ENCODE results near the gene NCKAP1.
"Not testable (repeated sequence)": the region's sequence is repeated elsewhere in the genome, so short reads cannot be mapped to it uniquely, and the experiment has no call there.

The NCKAP1 gene

DNA sequence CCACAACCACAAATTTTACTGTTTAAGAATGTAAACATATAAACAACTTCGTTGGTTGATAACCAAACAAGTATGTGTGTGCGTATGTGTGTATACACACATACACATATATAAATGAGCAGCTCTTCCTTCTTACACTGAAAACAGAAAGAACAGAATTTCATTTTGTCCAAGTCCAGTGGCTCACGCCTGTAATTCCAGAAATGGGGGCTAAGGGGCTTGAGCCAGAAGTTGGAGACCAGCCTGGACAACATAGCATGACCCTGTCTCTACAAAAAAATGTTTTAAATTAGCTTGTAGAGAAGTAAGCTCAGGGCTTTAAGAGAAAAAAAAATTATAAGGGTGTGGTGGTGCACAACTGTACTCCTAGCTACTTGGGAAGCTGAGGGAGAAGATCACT lies 12.3 kb downstream of the NCKAP1 start:
- Mint-ChIP-seq H3K4me3 (no peak overlapping the region), H3K27ac (no peak overlapping the region), H3K36me3 (no peaks in the 10 kb centered on the region), H3K27me3 (peaks cover 55% of the 10 kb centered on the region), H3K9me3 (no peaks in the 10 kb centered on the region), H3K4me1 (no peaks in the 10 kb centered on the region)
- ATAC-seq = no peak

DNA sequence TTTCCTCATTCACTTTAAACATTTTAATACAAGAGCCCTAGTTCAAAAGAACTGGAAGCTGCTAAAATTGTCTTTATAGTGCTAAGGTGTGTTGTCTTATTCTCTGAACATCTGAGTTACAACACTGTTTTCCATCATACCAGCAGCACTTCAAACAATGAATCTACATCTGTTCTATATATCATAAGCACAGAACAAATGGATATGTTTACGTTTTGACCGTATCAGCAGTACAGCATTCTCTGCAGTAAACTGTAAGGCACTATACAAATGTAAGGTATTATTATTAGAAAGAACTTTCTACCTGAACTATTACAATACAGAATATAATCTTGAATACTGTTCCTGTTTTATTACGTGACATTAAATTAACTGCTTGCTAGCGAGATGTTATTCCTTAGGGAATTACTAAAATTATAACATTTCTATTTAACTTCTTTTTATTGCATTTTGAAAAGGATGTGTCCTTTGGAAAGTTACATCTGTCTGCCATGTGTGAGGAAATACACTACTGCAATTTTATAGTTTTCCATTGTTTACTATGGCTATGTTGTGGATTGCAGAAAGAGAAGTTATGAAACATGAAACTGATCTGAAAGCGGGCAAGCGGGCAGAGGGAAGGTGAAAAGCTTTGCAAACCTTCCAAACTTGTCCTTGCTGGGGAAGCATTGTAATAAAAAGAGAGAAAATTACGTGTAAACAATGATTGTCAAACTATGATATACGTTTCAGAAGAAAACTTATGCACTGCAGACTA lies 13.7 kb downstream of the NCKAP1 start:
- Mint-ChIP-seq H3K27me3 (peaks cover 46% of the 10 kb centered on the region), H3K9me3 (no peaks in the 10 kb centered on the region), H3K36me3 (no peaks in the 10 kb centered on the region), H3K4me1 (no peaks in the 10 kb centered on the region), H3K4me3 (no peak overlapping the region), H3K27ac (no peak overlapping the region)
- ATAC-seq = no peak

DNA sequence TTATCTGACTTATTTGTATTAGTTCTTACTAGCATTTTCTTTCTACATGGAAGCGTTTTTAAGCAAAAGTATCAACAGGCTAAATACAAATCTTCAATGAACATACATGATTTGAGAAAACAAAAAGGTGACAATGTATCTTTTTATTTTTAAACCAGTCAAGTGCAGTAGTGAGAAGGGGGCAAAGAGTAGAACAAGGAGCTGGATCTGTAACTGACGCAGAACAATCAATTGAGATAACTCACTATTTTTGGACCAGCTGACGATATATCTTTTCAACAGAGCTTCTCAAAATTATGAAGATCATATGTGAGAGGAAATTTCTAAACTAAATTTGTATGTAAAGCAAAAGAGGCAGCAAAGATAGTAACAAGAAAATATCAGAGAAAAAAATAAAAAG lies 15.5 kb downstream of the NCKAP1 start:
- H3K4me3 Mint-ChIP-seq = no peak overlapping the region
- H3K9me3 Mint-ChIP-seq = no peaks in the 10 kb centered on the region
- H3K4me1 Mint-ChIP-seq = no peaks in the 10 kb centered on the region
- ATAC-seq = no peak
- H3K36me3 Mint-ChIP-seq = no peaks in the 10 kb centered on the region
- no peak overlapping the region for H3K27ac Mint-ChIP-seq
- H3K27me3 Mint-ChIP-seq = peaks cover 46% of the 10 kb centered on the region

DNA sequence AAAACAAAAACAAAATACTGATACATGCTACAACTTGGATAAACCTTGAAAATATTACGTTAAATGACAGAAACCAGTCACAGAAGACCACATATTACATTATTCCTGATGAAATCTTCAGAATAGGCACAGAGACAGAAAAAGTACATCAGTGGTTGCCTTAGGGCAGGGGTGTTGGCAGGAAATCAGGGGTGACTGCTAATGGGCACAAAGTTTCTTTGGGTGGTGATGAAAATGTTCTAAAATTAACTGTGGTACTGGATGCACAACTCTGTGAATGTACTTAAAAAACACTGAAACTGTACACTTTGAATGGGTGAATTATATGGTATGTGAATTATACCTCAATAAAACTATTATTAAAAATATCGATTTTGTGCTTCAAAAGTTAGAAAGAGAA lies 16.6 kb downstream of the NCKAP1 start:
- Mint-ChIP-seq H3K4me1 (no peaks in the 10 kb centered on the region), H3K27me3 (peaks cover 57% of the 10 kb centered on the region), H3K9me3 (no peaks in the 10 kb centered on the region), H3K4me3 (no peak overlapping the region), H3K27ac (no peak overlapping the region), H3K36me3 (no peaks in the 10 kb centered on the region)
- no peak for ATAC-seq

DNA sequence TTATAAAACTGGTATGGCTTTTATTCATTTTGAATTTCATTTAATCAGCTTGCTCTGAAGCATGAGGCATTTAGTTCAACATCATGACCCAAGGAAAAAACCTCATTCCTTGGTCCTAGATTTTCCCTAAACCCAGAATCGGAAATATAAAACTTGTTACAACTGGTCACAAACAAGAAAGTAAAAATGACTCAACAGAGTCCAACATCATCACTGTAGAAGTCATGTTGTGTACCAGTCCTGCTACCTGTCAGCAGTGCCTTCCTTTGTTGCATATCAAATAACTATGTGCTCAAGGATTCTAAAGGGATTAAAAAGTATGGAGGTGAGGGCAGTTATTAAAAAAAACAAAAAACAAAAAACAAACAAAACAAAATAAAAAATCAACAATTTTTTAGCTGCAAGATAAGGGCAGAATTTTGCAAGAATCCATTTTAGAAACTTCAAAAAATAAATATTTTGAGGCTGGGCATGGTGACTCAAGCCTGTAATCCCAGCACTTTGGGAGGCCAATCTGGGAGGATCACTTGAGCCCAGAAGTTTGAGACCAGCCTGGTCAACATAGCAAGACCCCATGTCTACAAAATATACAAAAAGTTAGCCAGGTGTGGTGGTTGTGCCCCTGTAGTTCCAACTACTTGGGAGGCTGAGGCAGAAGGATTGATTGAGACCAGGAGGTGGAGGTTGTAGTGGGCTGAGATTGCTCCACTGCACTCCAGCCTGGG lies 18.4 kb downstream of the NCKAP1 start:
- H3K4me3 Mint-ChIP-seq = no peak overlapping the region
- H3K9me3 Mint-ChIP-seq = no peaks in the 10 kb centered on the region
- H3K27me3 Mint-ChIP-seq = peaks cover 58% of the 10 kb centered on the region
- H3K36me3 Mint-ChIP-seq = no peaks in the 10 kb centered on the region
- no peaks in the 10 kb centered on the region for H3K4me1 Mint-ChIP-seq
- ATAC-seq = no peak
- H3K27ac Mint-ChIP-seq = no peak overlapping the region

DNA sequence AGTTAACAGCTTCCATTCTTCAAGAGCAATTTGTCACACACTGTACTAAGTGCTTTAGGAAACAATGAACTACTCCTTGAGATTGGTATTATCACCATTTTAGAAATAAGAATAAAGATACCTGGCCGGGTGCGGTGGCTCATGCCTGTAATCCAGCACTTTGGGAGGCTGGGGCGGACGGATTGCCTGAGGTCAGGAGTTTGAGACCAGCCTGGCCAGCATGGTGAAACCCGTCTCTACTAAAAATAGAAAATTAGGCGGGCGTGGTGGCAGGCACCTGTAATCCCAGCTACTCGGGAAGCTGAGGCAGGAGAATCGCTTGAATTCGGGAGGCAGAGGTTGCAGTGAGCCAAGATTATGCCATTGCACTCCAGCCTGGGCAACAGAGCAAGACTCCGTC lies 20.4 kb downstream of the NCKAP1 start:
- peaks cover 71% of the 10 kb centered on the region for H3K27me3 Mint-ChIP-seq
- H3K4me1 Mint-ChIP-seq, H3K4me3 Mint-ChIP-seq, ATAC-seq, H3K27ac Mint-ChIP-seq, H3K9me3 Mint-ChIP-seq, H3K36me3 Mint-ChIP-seq: not testable (repeated sequence)

DNA sequence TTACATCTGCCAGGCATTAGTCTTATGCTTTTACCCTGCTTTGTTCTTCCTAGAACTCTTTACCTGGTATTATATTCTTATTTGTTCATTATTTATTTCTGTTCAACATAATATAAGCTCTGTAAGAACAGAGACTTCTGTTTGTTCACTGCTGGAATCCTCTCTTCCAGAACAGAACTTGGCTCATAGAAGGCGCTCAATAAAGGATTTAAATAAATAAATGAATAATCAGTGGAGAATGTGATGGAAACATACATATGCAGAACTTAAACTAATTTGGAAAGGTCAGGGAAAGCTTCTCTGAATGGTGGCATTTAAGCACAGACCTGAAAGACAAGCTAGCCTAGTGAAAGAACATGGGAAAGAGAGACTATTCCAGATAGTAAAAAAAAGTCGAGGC lies 24.3 kb downstream of the NCKAP1 start:
- no peak overlapping the region for H3K4me3 Mint-ChIP-seq
- no peaks in the 10 kb centered on the region for H3K36me3 Mint-ChIP-seq
- H3K4me1 Mint-ChIP-seq = no peaks in the 10 kb centered on the region
- ATAC-seq = no peak
- H3K27me3 Mint-ChIP-seq = peaks cover 69% of the 10 kb centered on the region
- H3K9me3 Mint-ChIP-seq = no peaks in the 10 kb centered on the region
- H3K27ac Mint-ChIP-seq = no peak overlapping the region

DNA sequence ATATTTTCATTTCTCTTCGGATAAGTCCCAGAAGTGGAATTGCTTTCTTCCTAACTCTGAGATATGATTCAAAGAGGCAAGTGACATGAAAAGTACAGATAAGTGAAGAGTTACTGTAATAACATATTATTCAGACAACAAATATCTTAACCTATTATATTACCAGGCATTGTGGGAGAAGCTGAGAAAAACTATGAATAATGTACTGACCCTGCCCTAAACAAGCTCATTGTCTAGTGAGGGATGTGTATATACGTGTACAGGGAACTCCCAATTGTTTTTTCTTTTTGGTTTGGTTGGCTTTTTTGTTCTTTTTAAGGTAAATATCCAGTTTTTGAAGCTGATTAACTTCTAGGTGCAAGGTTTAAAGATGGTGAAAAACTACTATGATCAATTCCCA lies 26.5 kb downstream of the NCKAP1 start:
- no peak for ATAC-seq
- Mint-ChIP-seq H3K9me3 (no peaks in the 10 kb centered on the region), H3K36me3 (no peaks in the 10 kb centered on the region), H3K4me3 (no peak overlapping the region), H3K27me3 (peaks cover 51% of the 10 kb centered on the region), H3K27ac (no peak overlapping the region), H3K4me1 (no peaks in the 10 kb centered on the region)

DNA sequence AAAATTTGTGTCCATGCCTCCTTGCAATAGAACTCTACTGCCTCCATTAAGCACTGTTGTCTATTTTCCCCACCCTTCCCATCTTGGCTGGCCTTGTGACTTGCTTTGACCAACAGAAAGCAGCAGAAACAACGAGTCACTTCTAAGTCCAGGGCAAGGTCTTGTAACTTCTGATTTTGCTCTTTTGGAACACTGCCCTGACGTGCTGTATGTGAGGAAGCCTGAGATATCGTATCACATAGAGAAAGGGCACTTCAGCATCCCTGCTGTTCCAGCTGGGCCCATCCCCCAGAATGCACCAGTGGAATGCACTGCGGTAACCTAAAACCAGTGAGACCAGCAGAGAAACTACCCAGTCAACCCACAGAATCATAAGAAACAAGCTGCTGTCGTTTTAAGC lies 28.1 kb downstream of the NCKAP1 start:
- Mint-ChIP-seq H3K4me1 (no peaks in the 10 kb centered on the region), H3K27me3 (peaks cover 35% of the 10 kb centered on the region)
- ATAC-seq = no peak

DNA sequence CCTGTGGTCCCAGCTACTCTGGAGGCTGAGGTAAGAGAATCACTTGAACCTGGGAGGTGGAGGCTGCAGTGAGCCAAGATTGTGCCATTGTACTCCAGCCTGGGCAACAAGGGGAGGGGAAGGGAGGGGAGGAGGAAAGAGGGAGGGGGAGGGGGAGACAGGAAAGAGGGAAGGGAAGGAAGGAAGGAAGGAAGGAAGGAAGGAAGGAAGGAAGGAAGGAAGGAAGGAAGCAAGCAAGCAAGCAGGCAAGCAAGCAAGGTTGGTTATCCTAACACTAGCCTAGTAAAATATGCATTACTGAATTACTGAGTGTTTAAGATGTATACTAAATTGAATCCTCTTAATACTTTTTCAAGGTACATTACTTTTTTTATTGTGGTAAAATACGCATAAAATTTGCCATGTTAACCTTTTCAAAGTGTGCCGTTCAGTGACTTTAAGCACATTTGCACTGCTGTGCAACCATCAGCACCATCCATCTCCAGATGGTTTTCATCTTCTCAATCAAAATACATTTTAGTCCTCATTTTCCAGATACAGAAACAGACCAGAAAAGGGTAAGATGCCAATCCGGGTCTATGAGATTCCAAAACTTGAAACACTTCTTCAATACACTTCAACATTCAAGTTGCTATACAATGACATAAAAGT lies 28.9 kb downstream of the NCKAP1 start:
- Mint-ChIP-seq H3K4me1 (no peaks in the 10 kb centered on the region), H3K27ac (no peak overlapping the region), H3K36me3 (no peaks in the 10 kb centered on the region), H3K9me3 (no peaks in the 10 kb centered on the region), H3K27me3 (peaks cover 28% of the 10 kb centered on the region), H3K4me3 (no peak overlapping the region)
- no peak for ATAC-seq

More for the DNA sequence above, 28.1 kb downstream of the NCKAP1 start:
- no peak overlapping the region for H3K4me3 Mint-ChIP-seq
- H3K27ac Mint-ChIP-seq = no peak overlapping the region
- H3K9me3 Mint-ChIP-seq = no peaks in the 10 kb centered on the region
- H3K36me3 Mint-ChIP-seq = no peaks in the 10 kb centered on the region

DNA sequence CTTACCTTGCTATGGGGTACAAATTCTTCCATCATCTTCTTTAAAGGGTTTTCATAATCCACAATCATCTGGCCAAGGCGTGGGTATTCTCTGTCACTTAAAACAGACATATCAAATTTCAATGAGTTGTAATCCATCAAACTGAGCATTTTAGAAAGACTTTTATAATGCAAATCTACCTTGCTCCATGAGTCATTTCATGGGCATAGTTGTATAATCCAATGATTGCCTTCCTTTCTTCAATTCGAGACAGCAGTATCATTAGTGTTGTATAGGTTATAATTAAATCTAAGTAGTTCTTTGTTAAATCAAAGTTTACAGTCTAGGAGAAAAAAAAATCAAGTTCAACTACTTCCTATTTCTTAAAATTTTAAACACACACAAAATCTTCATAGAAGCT lies 36.3 kb downstream of the NCKAP1 start:
- Mint-ChIP-seq H3K4me1 (no peaks in the 10 kb centered on the region), H3K4me3 (no peak overlapping the region), H3K9me3 (no peaks in the 10 kb centered on the region), H3K36me3 (no peaks in the 10 kb centered on the region), H3K27me3 (peaks cover 23% of the 10 kb centered on the region), H3K27ac (no peak overlapping the region)
- ATAC-seq = no peak

DNA sequence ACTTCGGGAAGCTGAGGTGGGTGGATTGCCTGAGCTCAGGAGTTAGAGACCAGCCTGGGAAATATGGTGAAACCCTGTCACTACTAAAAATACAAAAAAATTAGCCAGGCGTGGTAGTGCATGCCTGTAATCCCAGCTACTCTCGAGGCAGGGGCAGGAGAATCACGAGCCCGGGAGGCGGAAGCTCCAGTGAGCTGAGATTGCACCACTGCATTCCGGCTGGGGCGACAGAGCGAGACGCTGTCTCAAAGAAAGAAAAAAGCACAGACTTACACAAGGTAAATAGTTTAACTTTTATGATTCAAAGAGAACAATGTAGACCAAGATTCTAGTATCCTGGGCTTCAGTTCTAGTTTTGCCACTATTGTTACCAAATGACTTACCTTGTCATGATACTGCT lies 37.4 kb downstream of the NCKAP1 start:
- no peaks in the 10 kb centered on the region for H3K36me3 Mint-ChIP-seq
- H3K27ac Mint-ChIP-seq = no peak overlapping the region
- H3K9me3 Mint-ChIP-seq = no peaks in the 10 kb centered on the region
- no peak for ATAC-seq
- peaks cover 23% of the 10 kb centered on the region for H3K27me3 Mint-ChIP-seq
- no peaks in the 10 kb centered on the region for H3K4me1 Mint-ChIP-seq
- H3K4me3 Mint-ChIP-seq = no peak overlapping the region

DNA sequence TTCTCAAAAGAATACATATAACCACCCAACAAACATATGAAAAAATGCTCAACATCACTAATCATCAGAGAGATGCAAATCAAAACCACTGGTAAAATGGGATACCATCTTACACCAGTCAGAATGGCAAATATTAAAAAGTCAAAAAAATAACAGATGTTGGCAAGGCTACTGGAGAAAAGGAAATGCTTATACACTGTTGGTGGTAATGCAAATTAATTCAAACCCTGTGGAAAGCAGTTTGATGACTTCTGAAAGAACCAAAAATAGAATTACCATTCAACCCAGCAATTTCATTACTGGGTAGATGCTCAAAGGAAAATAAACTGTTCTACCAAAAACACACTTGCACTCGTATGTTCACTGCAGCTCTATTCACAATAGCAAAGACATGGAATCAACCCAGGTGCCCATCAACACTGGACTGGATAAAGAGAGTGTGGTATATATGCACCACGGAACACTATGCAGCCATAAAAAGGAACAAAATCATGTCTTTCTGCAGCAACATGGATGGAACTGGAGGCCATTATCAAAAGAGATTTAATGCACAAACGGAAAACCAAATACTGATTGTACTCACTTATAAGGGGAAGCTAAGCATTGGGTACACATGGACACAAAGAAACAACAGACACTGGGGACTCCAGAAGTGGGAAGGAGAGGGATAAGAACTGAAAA lies 38.8 kb downstream of the NCKAP1 start:
- no peaks in the 10 kb centered on the region for H3K4me1 Mint-ChIP-seq
- H3K9me3 Mint-ChIP-seq = no peaks in the 10 kb centered on the region
- no peak for ATAC-seq
- no peak overlapping the region for H3K4me3 Mint-ChIP-seq
- H3K36me3 Mint-ChIP-seq = no peaks in the 10 kb centered on the region
- no peak overlapping the region for H3K27ac Mint-ChIP-seq
- H3K27me3 Mint-ChIP-seq = peaks cover 23% of the 10 kb centered on the region

DNA sequence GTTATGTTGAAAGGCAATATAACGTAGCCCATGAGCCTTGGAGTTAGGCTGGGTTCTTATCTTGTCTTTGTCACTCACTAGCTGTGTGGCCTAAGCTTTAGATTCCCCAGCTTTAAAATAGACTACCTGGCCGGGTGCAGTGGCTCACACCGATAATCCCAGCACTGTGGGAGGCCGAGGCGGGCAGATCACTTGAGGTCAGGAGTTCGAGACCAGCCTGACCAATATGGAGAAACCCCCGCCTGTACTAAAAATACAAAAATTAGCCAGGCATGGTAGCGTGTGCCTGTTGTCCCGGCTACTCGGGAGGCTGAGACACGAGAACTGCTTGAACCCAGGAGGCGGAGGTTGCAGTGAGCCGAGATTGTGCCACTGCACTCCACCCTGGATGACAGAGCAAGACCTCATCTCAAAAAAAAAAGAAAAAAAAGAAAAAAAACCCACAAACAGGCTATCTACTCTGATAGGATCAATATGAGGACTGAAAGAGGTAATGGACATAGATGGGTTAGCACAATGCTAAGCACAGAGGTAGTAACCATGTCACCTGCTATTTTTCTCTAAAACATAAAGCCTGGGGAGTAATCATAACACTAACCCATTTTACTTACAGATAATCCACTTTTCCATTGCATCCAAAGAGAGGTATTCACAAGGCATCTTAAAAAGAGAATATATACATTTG lies 43.9 kb downstream of the NCKAP1 start:
- no peaks in the 10 kb centered on the region for H3K36me3 Mint-ChIP-seq
- H3K27ac Mint-ChIP-seq = no peak overlapping the region
- H3K9me3 Mint-ChIP-seq = no peaks in the 10 kb centered on the region
- ATAC-seq = no peak
- H3K4me3 Mint-ChIP-seq = no peak overlapping the region
- peaks cover 22% of the 10 kb centered on the region for H3K27me3 Mint-ChIP-seq
- H3K4me1 Mint-ChIP-seq = no peaks in the 10 kb centered on the region

DNA sequence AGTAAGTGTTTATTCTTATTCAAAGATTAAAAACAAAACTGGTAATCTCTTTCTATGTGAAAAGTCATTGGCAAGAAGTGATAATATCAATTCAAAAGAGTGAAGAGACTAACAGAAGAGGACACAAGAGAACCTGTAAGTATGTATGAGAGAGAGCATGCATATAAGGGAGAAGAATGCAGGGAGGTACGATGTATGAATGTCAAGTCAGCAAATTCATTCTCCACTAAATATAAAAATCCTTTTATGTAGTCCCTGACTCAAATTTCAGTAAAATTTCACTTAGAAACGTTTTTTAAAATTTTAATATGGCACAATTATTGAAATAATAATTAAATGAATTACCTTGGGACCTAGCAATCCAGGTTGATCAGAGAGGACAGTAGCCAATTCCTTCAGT lies 55.3 kb downstream of the NCKAP1 start:
- no peaks in the 10 kb centered on the region for H3K36me3 Mint-ChIP-seq
- no peaks in the 10 kb centered on the region for H3K27me3 Mint-ChIP-seq
- no peak overlapping the region for H3K4me3 Mint-ChIP-seq
- H3K9me3 Mint-ChIP-seq = no peaks in the 10 kb centered on the region
- H3K27ac Mint-ChIP-seq = no peak overlapping the region
- no peak for ATAC-seq
- H3K4me1 Mint-ChIP-seq = no peaks in the 10 kb centered on the region

Data from stimulated activated memory B cell treated with anti-CD40 and anti-IgM and Interleukin-4, amounts not matched to agents 10 μg/mL and 1 μg/mL and 100 μg/mL, for 72 hours (primary cell).